HT-29 (cell line): ENCODE data around the gene IPPK. TPM values are rescaled to one million over a fixed set of nuclear protein-coding genes. Genes with fewer than 3 reads are reported as not detected.

Experiments
- DNase-seq: peaks from one replicate; pipeline ENCODE4 v3.0.0-alpha.2; 2015; ENCODE audit warnings: low spot score
- total RNA-seq: library from RNA; depleted of rRNA; stranded (reverse); fragments of >200 nt; shearing (Covaris generic); gene quantifications from 2 replicates; pipeline ENCODE4 v1.2.3, GENCODE V29; 2014

Gene IPPK
- total RNA-seq, 1 experiment from 2014 or later: 16.5 TPM

DNA sequence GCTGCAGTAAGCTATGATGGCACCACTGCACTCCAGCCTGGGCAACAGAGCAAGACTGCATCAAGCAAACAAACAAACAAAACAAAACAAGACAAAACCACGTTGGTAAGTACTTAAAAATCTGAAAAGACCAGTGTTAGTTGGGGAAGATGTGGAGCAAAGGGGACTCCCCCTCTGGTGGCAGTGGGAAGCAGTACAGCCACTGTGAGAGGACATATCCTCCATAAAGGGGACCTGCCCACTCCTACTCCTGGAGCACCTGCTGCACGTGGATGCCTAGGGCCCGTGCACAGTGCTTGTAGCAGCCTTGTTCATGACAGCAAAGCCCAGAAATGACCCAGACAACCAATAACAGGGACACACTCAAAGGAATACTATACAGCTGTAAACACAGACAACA lies 17.0 kb upstream of the IPPK start:
- DNase-seq: peak; percentile 23

DNA sequence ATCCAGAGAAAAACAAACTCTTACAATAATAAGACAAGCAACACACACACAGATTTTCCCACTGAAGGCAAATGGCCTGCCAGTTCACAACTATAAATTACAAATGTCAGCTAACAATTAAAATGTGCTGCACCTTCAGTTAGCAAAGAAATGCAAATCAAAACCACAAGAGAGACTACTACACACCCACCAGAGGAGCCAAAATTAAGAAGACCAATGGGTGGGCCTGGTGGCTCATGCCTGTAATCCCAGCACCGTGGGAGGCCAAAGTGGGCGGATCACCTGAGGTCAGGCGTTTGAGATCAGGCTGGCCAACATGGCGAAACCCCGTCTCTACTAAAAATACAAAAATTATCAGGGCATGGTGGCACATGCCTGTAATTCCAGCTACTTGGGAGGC lies 15.1 kb upstream of the IPPK start:
- DNase-seq: no peak

DNA sequence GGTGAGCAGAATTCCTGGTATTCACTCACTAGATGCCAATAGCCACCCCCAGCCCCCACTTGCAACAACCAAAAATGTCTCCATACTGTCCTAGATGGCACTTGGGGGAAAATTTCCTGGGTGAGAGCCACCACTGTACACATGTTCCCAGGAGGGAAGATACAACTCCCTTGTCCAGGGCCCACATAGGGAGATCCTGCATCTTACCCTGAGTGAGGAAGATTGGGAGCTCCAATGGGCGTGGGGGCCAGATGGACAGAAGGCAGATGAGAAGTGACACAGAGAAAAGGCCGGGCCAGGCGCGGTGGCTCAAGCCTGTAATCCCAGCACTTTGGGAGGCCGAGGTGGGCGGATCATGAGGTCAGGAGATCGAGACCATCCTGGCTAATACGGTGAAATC lies 12.3 kb upstream of the IPPK start:
- DNase-seq: no peak

DNA sequence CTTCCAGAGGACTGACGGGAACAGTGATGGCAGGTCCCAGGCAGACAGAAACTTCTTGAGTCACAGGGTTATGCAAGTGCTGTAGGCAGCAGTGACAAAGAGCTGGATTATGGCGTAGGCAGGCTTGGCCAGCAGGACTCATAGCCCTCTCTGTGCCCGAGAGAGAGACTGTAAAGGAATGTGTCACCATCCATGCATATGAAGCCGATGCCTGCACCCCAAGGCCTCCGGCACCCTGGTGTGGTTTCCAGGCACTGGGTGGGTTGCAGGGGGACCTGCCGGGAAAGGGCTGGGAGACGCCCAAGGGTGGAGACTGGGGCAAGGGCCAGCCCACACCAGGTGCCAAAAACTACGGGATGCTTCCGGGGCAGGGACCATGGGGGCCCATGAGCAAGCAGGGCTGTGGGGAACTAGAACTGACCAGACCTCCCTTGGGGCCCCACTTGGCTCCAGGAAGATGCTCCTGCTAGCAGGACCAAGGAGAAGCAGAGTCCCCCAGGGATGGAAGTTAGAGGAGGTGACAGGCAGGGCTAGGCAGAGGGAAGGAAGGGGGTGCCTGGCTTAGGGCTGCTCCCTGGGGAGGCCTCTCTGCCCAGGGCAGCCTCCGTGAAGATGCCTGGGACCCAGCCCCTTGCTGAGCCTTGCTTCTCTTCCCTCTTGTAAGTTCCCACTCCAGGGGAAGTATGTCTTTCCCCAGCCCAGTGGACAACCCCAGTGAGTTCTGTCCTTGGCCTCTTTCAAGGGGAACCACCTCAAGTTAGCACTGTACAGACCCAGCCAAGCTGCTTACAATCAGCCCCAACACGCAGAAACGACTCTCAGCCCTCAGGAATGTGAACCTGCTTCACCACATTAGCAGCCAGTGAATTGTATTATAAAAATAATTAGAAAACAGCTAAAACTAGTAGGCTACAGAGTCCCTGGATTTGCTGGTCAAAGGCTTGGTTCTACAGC lies 10.5 kb upstream of the IPPK start:
- no peak for DNase-seq

DNA sequence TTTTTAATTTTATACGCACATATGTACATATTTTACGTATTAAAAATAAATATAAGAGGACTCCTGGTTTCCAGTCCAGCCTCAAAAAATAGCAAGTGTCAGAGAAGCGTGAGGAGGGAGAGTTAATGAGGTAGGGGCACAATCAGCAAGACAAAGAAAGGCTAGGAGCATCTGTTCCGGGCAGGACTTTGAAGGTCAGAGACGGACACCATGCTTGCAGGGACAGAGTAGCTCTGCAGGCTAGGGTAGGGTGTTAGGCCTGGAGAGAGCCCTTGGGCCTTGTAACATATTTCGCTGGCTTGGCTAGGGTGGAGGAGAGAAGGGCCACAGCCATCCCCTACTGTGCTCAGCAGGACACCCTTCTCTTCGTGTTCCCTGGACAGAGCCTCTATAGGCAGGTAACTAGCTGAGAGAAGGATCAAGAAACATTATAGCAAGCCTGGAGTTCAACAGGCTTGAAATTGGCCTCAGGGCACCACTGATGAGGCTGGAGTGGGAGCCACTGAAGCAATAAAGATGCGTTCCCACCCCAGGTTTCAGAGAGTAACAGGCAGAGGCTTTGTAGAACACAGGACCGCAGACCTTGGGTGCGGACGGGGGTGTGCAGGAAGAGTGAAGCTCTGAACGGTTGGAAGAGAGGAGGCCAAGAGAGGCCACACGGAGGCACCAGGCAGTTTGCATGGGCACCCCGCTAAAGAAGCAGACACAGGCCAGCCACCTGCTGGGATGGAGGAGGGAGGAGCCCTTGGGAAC lies 9.7 kb upstream of the IPPK start:
- no peak for DNase-seq

DNA sequence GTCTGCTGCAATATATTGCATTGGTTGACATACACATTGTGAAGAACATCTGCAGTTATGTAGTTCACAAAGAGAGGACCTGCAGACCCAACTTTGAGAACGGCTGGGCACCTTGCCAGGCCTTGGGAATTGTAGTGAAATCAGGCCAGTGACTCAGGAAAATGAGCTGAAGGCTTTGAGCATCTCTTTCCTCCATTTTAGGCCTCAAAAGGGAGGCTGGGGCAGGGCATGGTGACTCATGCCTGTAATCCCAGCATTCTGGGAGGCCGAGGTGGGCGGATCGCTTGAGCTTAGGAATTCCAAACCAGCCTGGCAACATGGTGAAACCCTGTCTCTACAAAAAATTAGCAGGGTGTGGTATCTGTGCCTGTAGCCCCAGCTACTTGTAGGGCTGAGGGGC lies 1.4 kb upstream of the IPPK start:
- DNase-seq: peak; percentile 7

DNA sequence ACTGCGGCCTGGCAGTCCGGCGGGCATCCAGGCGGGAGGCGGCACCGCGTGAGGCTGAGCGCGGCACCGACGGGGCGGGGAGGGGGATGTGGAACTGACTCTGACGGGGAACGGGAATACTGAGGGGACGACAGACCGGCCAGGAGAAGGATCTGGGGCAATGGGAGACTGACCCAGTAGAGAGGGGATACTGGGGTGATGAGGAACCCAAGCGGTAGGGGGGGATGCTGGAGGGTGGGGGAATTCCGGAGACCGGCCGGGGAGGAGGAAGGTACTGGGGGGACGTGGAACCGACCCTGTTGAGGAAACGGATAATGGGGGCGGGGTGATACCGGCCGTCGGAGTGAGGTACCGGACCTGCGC lies 423 bp downstream of the IPPK start:
- DNase-seq: no peak

DNA sequence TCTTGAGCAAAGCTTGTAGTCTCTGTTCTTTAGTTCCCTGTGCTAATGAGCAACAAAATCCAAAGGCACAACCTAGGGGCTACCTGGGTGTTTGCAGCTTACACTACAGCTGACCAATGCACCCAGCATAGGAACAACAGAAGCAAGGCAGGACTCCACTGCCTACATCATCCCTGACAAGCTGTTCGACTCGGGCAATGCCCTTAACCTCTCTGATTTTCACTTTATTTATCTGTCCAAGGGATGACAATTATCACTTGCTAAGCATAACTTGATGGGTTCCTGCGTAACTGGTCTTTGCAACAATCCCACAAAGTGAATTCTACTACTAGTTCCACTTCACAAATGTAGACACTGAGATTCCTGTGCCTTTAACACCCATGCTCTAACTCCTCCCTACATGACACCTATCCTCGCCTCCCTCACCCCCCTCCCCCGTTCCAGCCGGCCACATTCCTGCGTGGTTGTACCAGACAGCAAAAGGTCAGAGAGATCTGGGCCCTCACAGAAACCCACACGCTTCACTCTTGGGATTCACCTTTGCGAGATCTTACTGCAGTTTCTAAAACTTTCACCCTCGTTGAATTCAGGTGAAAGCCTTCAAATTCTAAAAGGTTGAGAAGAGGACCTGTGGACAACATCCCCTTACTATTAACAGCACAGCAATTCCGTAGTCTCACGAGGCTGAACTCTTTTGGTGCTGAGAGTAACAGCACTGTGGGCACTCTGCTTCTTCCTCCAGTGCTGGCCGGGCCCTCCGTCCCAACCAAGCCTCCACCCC lies 995 bp downstream of the IPPK start:
- DNase-seq: peak; percentile 52

DNA sequence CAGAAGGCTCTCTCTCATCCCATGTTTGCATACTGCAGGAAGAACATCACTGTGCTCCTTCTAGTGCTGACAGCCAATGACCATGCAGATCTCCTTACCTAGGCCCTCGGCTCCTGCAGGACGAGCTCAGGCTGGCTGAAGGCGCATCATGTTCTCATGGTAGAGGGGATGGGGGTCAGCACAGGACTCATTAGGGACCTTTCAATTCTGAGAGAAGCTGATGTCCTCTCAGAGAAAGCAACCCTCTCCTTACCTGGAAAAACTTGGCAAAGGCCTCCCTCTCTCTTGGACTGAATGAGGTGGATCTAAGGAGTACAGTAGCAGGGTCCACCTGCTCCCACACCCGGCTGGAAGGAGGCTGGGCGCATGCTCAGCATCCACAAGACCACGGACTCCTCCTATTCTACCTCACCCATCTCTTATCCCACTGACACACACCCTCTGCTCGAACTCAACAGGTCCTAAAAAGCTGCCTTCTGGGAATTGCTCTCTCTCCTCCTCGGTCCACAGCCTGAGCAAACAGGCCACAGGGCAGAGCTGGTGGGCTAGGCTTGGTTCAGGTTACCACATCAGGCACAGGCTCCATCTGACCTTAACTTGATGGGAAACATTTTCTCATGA lies 2.9 kb downstream of the IPPK start:
- no peak for DNase-seq

DNA sequence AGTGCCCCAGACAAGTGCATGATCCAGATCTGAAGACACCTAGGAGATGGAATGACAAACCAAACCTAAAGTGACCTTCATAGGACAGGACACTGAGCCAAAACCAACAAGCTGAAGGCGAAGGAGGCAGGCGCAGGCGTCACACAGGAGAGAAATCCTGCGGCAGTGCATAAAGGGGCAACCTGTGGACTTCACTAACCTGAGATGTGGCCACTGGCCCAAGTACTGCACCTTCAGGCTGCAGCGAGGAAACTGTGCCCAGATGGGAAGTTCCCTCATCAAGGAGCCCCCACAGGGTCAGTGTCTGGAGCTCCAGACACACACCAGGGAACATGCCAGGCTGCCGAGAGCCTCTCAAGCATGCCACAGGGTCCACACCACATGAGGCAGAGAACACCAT lies 3.7 kb downstream of the IPPK start:
- no peak for DNase-seq

DNA sequence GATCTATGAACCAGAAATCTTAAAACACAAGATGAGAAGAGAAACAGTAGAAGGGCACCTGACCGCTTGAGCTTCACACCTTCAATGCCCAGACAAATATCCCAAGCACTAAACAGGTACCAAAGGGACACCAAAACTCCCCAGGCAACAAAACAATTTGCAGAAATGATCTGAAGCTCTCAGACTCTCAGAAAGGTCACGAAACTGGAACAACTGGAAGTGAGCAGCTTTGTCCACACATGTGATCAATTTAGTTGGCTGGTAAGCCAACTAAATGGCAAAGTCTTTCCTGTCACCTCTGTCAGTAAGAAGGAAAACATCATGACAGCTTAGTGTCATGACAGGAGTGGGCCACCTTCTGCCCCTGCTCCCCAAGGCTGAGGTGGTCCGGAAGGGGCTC lies 4.1 kb downstream of the IPPK start:
- no peak for DNase-seq

DNA sequence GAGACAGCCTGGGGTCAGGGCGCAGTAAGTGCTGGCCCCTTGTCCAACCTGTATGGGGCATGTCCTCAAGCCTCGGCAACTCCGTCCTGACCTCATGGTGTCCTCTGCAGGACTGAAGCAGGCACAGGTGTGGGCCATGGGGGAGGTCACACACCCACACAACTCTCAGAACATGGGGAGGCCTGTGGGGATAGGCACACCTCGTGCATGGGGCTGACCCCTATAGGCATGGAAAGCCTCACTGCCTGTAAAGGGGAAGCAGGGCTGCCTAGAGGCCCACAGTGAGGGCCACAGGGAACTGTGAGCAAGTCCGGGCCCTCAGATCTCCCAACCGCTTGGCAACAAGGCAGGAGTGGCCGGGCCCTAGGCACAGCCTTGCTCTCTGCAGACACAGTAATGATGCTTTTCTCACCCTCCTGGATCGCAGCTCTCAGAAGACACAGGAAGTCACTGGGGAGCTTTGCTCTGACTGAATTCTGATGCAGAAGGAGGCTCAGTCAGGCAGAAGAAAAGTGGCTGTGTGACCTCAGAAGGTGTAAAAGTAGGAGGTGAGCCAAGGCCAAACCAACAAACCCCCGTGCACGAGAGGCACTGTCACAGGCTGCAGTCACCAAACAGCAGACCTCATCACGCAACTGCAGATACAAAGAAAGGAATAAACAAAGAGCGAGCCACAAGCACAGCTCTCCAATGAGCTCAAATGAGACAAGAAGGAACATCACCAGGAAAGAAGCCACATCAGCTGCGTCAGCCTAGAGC lies 5.4 kb downstream of the IPPK start:
- no peak for DNase-seq

DNA sequence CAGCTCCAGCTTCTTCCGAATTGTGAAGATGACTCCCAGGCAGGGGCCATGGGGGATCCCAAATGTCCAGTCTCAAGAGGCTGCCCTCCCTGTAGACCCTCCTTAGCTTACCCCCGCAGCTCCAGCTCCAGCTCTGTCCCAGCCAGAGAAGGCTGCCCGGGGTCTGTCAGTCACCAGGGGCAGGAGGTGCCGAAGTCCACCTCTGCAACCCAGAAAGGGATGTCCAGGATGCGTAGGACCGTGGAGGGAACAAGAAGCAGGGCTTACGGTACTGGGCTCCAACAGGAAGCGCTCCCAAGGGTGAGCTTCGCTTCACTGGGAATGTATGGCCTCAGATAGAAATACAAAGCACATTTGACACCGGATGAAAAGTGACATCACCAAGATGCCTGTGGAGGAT lies 6.0 kb downstream of the IPPK start:
- DNase-seq: no peak

DNA sequence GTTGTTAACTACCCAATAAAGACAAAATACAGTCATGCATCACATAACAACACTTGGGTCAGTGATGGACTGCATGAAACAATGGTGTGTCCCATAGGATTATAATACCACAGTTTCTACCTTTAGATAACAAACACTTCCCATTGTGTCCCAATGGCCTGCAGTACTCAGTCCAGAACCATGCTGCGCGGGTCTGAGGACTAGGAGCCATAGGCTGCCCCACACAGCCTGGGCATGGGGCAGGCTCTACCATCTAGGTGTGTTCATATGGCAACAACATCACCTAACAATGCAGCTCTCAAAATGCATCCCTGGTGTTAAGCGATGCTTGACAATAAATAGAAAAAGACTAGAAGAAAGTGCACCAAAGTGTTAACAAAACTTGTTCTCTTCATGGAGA lies 6.8 kb downstream of the IPPK start:
- DNase-seq: no peak

DNA sequence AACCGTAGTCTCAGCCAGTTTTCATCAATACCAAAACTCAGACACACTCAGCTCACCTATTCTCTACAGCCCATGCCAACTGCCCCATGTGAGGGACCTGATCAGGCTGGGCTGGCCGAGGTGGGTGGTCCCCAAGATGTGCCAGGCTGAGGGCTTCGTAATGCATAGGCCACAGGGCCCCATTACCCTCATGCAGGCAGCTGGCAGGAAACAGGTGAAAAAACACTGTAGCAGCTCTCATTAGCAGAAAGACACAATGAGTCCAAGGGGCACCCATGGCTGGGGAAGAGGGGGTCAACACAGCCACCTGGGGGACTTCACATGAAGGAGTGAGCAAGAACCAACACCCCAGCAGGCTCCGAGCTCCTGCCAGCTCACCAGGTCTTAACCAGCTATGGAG lies 8.2 kb downstream of the IPPK start:
- no peak for DNase-seq

DNA sequence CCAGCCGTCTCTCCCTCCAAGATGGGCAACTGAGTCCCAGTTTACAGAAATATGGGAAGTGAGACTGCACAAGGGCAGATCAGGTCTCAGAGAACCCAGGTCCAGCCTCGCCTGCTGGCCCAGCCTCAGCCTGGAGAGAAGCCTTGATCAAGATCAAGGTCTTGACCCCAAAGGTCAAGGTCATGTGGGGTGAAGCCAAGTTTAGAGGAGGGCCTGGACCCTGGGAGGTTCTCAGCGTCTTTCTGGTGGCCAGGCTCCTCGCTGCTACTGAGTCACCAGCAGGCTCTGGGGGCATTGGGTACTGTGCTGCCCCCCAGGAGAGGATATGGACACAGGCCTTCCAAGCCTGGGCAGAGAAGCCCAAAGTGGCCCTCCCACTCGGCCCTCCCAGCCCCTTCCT lies 8.8 kb downstream of the IPPK start:
- DNase-seq: no peak

DNA sequence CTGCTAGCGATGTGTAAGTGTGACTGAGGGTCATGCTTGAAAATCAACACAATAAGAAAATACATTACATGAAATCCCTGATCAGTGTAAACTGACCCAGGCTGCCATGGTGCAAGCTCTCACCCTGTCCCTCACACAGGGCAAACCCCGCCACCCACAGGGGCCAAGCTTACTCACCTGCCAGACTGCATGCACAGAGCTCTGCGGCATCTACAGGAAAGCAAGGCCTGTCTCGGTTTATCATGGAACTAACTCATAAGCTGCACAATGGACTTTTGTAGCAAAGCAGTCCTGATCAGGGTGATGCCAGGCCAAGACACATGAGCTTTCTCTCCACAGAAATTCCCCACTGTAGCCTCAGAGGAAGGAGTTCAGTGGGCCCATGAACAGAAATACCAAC lies 9.7 kb downstream of the IPPK start:
- DNase-seq: no peak

DNA sequence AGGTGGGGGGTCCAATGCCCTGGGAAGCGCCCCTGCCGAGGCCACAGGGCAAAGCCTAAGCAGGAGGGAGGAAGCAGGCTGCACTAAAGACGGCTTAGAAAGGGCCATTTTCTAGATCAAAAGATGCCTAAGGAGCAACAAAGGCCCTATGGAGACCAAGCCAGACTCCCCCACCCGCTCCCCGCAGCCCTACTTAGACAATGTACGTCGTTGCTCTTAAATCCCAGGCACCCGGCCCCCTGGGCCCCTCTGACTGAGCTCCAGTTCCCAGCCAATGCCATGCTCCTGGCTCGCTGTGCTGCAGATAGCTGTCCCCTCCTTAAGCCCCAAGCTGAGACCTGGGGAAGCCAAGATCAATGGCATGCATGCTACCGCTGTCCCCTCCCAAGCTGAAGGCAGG lies 10.3 kb downstream of the IPPK start:
- DNase-seq: no peak

DNA sequence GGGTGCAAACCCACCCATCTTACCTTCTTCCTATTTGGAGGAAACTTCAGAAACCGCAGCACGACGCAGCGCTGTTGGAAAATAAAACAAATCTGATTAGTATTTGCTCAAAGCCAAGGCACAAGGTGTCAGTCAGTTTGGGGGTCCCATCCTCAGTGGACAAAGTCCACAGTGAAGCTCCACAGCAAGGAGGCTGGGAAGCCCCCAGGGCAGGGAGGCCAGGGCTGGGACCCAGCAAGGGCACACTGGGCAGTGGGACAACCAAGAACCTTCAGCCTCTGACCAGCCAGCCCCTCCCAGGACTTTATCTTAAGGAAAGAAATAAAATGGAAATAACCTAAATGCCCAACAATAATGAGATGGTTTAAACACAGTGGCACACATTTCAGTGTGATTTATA lies 11.3 kb downstream of the IPPK start:
- DNase-seq: no peak

DNA sequence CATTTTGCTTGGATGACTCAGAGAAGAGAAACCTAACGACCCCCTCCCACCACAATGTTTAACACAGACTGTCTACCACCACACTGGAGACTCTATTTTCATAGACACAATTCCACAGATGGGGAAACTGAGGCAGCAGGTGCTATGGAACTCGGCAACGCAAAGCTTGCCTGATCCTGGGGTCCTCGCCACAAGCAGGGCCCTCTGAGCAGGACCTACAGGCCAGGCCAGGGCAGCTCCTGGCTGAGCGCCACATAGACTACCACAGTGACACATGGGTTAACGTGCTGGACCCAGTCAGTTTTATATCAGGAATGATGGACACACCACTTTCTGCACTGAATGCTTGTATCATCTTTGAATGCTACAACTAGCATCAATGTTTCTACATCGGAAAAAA lies 11.8 kb downstream of the IPPK start:
- no peak for DNase-seq
